ENCODE data around the gene ADIPOR2.

The ADIPOR2 gene

GRCh38 chr12:1716911-1717310 is 26.0 kb downstream of the ADIPOR2 start:
- TF ChIP-seq POLR2AphosphoS5 (IDR thresholded peaks at IDR 0.05; ENCODE audit: low read depth, low read length) = no peak
- TF ChIP-seq SIN3A (IDR thresholded peaks at IDR 0.05; ENCODE audit: borderline replicate concordance, insufficient read depth, low read length) = no peak
- no peak for TF ChIP-seq FOXP2 (optimal IDR thresholded peaks at IDR 0.05; ENCODE audit: borderline replicate concordance, extremely low read depth, extremely low read length, insufficient read depth)

- no peak for TF ChIP-seq SIN3A (IDR thresholded peaks at IDR 0.05; ENCODE audit: borderline replicate concordance, insufficient read depth, low read length)
- TF ChIP-seq FOXP2 (optimal IDR thresholded peaks at IDR 0.05; ENCODE audit: borderline replicate concordance, extremely low read depth, extremely low read length, insufficient read depth) = no peak
- TF ChIP-seq TAF1 (IDR thresholded peaks at IDR 0.05; ENCODE audit: borderline replicate concordance, insufficient read depth, low read length) = no peak
- TF ChIP-seq, protein P1, sequence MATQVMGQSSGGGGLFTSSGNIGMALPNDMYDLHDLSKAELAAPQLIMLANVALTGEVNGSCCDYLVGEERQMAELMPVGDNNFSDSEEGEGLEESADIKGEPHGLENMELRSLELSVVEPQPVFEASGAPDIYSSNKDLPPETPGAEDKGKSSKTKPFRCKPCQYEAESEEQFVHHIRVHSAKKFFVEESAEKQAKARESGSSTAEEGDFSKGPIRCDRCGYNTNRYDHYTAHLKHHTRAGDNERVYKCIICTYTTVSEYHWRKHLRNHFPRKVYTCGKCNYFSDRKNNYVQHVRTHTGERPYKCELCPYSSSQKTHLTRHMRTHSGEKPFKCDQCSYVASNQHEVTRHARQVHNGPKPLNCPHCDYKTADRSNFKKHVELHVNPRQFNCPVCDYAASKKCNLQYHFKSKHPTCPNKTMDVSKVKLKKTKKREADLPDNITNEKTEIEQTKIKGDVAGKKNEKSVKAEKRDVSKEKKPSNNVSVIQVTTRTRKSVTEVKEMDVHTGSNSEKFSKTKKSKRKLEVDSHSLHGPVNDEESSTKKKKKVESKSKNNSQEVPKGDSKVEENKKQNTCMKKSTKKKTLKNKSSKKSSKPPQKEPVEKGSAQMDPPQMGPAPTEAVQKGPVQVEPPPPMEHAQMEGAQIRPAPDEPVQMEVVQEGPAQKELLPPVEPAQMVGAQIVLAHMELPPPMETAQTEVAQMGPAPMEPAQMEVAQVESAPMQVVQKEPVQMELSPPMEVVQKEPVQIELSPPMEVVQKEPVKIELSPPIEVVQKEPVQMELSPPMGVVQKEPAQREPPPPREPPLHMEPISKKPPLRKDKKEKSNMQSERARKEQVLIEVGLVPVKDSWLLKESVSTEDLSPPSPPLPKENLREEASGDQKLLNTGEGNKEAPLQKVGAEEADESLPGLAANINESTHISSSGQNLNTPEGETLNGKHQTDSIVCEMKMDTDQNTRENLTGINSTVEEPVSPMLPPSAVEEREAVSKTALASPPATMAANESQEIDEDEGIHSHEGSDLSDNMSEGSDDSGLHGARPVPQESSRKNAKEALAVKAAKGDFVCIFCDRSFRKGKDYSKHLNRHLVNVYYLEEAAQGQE (IDR thresholded peaks at IDR 0.05; ENCODE audit: insufficient read depth in 1 of 2, low read depth in 2 of 2, low read length in 2 of 2) = no peak
- no peak for TF ChIP-seq POLR2AphosphoS5 (IDR thresholded peaks at IDR 0.05; ENCODE audit: low read depth, low read length)
Measured at GRCh38 chr12:1719139-1719538, 28.3 kb downstream of the ADIPOR2 start.

DNA sequence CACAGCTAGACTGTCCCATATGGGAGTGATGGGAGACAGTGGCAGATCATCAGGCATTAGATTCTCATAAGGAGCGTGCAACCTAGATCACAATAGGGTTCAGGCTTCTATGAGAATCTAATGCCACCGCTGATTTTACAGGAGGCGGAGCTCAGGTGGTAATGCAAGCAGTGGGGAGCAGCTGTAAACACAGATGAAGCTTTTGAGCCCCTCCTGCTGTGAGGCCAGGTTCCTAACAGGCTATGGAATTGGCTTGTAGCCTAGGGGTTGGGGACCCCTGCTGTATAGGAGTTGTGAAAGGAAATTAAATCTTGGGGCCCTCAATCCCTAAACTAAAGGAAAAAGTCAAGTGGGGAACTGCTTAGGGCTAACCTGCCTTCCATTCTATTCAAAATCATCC is 29.6 kb downstream of the ADIPOR2 start:
- TF ChIP-seq TAF1 (IDR thresholded peaks at IDR 0.05; ENCODE audit: borderline replicate concordance, insufficient read depth, low read length) (no peak), SIN3A (IDR thresholded peaks at IDR 0.05; ENCODE audit: borderline replicate concordance, insufficient read depth, low read length) (no peak), POLR2AphosphoS5 (IDR thresholded peaks at IDR 0.05; ENCODE audit: low read depth, low read length) (no peak), FOXP2 (optimal IDR thresholded peaks at IDR 0.05; ENCODE audit: borderline replicate concordance, extremely low read depth, extremely low read length, insufficient read depth) (no peak)
- TF ChIP-seq, protein P1 (IDR thresholded peaks at IDR 0.05; ENCODE audit: insufficient read depth in 1 of 2, low read depth in 2 of 2, low read length in 2 of 2) = no peak

GRCh38 chr12:1723721-1724120 is 32.9 kb downstream of the ADIPOR2 start:
- TF ChIP-seq TAF1 (IDR thresholded peaks at IDR 0.05; ENCODE audit: borderline replicate concordance, insufficient read depth, low read length) = no peak
- TF ChIP-seq SIN3A (IDR thresholded peaks at IDR 0.05; ENCODE audit: borderline replicate concordance, insufficient read depth, low read length) = no peak
- TF ChIP-seq, protein P1 (IDR thresholded peaks at IDR 0.05; ENCODE audit: insufficient read depth in 1 of 2, low read depth in 2 of 2, low read length in 2 of 2) = no peak
- no peak for TF ChIP-seq FOXP2 (optimal IDR thresholded peaks at IDR 0.05; ENCODE audit: borderline replicate concordance, extremely low read depth, extremely low read length, insufficient read depth)
- TF ChIP-seq POLR2AphosphoS5 (IDR thresholded peaks at IDR 0.05; ENCODE audit: low read depth, low read length) = no peak

DNA sequence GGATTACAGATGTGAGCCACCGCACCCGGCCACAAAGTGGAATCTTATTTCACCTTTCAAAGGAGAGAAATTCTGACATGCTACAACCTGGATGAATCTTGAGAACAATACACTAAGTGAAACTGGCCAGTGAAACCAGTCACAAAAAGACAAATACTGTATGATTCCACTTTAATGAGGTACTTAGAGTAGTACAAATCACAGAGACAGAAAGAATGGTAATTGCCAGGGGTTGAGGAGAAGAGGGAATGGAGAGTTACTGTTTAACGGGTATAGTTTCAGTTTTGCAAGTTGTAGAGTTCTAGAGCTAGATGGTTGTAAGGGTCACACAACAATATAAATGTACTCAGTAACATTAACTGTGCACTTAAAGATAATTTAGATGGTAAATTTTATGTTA is 33.4 kb downstream of the ADIPOR2 start:
- TF ChIP-seq SIN3A (IDR thresholded peaks at IDR 0.05; ENCODE audit: borderline replicate concordance, insufficient read depth, low read length) (no peak), FOXP2 (optimal IDR thresholded peaks at IDR 0.05; ENCODE audit: borderline replicate concordance, extremely low read depth, extremely low read length, insufficient read depth) (no peak), TAF1 (IDR thresholded peaks at IDR 0.05; ENCODE audit: borderline replicate concordance, insufficient read depth, low read length) (no peak), POLR2AphosphoS5 (IDR thresholded peaks at IDR 0.05; ENCODE audit: low read depth, low read length) (no peak)
- TF ChIP-seq, protein P1 (IDR thresholded peaks at IDR 0.05; ENCODE audit: insufficient read depth in 1 of 2, low read depth in 2 of 2, low read length in 2 of 2) = no peak

Measured in PFSK-1 (cell line).